HuH-7.5 (cell line): ENCODE results near the gene NCAM1.

ENCODE experiments used
- DNase-seq: peaks from one replicate; pipeline ENCODE4 v3.0.0; 2011; ENCODE audit warnings: low spot score

NCAM1 gene

GRCh38 chr11:113253406-113253805, 292.2 kb downstream of the NCAM1 start:
- DNase-seq = no peak

- no peak for DNase-seq
Measured at GRCh38 chr11:113255096-113255495, 293.9 kb downstream of the NCAM1 start.

- no peak for DNase-seq
Measured at GRCh38 chr11:113255741-113256140, 294.5 kb downstream of the NCAM1 start.

GRCh38 chr11:113256431-113257202, 295.4 kb downstream of the NCAM1 start:
- no peak for DNase-seq

GRCh38 chr11:113260096-113260425, 298.8 kb downstream of the NCAM1 start:
- no peak for DNase-seq

GRCh38 chr11:113260541-113260940, 299.3 kb downstream of the NCAM1 start:
- DNase-seq = no peak

GRCh38 chr11:113261709-113262475, 300.7 kb downstream of the NCAM1 start:
- no peak for DNase-seq

- no peak for DNase-seq
Measured at GRCh38 chr11:113262594-113262993, 301.4 kb downstream of the NCAM1 start.

- DNase-seq = no peak
Measured at GRCh38 chr11:113263458-113264259, 302.4 kb downstream of the NCAM1 start.

GRCh38 chr11:113265362-113265761, 304.1 kb downstream of the NCAM1 start:
- DNase-seq = no peak

- DNase-seq = no peak
Measured at GRCh38 chr11:113267493-113267892, 306.3 kb downstream of the NCAM1 start.

GRCh38 chr11:113269096-113269495, 307.9 kb downstream of the NCAM1 start:
- DNase-seq = no peak

GRCh38 chr11:113269636-113270035, 308.4 kb downstream of the NCAM1 start:
- no peak for DNase-seq

- no peak for DNase-seq
Measured at GRCh38 chr11:113270080-113270479, 308.9 kb downstream of the NCAM1 start.

- DNase-seq = no peak
Measured at GRCh38 chr11:113271551-113272245, 310.5 kb downstream of the NCAM1 start.

- DNase-seq = no peak
Measured at GRCh38 chr11:113272281-113272680, 311.1 kb downstream of the NCAM1 start.

GRCh38 chr11:113272927-113273615, 311.9 kb downstream of the NCAM1 start:
- DNase-seq = no peak

GRCh38 chr11:113273720-113274119, 312.5 kb downstream of the NCAM1 start:
- DNase-seq = no peak

GRCh38 chr11:113274713-113275582, 313.7 kb downstream of the NCAM1 start:
- DNase-seq = no peak

GRCh38 chr11:113275602-113276001, 314.4 kb downstream of the NCAM1 start:
- DNase-seq = no peak

- no peak for DNase-seq
Measured at GRCh38 chr11:113276466-113276865, 315.2 kb downstream of the NCAM1 start.
